Measurements from ENCODE around the gene CD22.

CD22 gene

GRCh38 chr19:35302446-35302845 lies 26.5 kb upstream of the CD22 start:
- Histone ChIP-seq H3K79me2 (ENCODE audit: insufficient read depth, low read length) (no peaks in the 10 kb centered on the region), H3K27me3 (ENCODE audit: low read length) (no peaks in the 10 kb centered on the region), H3K4me3 (ENCODE audit: insufficient read depth, low read length, poor library complexity, severe bottlenecking) (no peak overlapping the region), H3K27ac (ENCODE audit: low read depth, low read length) (no peak overlapping the region), H3K9me3 (ENCODE audit: insufficient read depth, low read length) (no peaks in the 10 kb centered on the region), H3K9me2 (replicated peaks; ENCODE audit: insufficient read depth, low read length) (no peaks in the 10 kb centered on the region), H3K4me2 (ENCODE audit: low read depth, low read length, poor library complexity, severe bottlenecking) (no peak overlapping the region), H2AFZ (ENCODE audit: low read depth, low read length, severe bottlenecking) (no peak overlapping the region), H3K9ac (ENCODE audit: low read length) (no peak overlapping the region), H4K20me1 (ENCODE audit: low read depth, low read length) (no peaks in the 10 kb centered on the region), H3K36me3 (ENCODE audit: low read length) (no peaks in the 10 kb centered on the region), H3F3A (ENCODE audit: insufficient read depth) (0 out of 2 replicates have a peak, but pooled peaks cover under 1% of the 10 kb centered on the region)
- TF ChIP-seq CTCF (IDR thresholded peaks at IDR 0.05; ENCODE audit: insufficient read depth, low read length, poor library complexity, severe bottlenecking): no peak
- no peak for TF ChIP-seq EZH2phosphoT487 (conservative IDR thresholded peaks at IDR 0.05; ENCODE audit: low read length)

GRCh38 chr19:35303357-35303915 lies 25.6 kb upstream of the CD22 start:
- no peak overlapping the region for H3K4me3 ChIP-seq (ENCODE audit: insufficient read depth, low read length, poor library complexity, severe bottlenecking)
- no peak overlapping the region for H3K4me2 ChIP-seq (ENCODE audit: low read depth, low read length, poor library complexity, severe bottlenecking)
- H3K27me3 ChIP-seq (ENCODE audit: low read length): no peaks in the 10 kb centered on the region
- H3F3A ChIP-seq (ENCODE audit: insufficient read depth): no peaks in the 10 kb centered on the region
- TF ChIP-seq CTCF (IDR thresholded peaks at IDR 0.05; ENCODE audit: insufficient read depth, low read length, poor library complexity, severe bottlenecking) (no peak), EZH2phosphoT487 (conservative IDR thresholded peaks at IDR 0.05; ENCODE audit: low read length) (no peak)
- no peak overlapping the region for H3K27ac ChIP-seq (ENCODE audit: low read depth, low read length)
- no peak overlapping the region for H3K9ac ChIP-seq (ENCODE audit: low read length)
- H2AFZ ChIP-seq (ENCODE audit: low read depth, low read length, severe bottlenecking): no peak overlapping the region
- H4K20me1 ChIP-seq (ENCODE audit: low read depth, low read length): no peaks in the 10 kb centered on the region
- no peaks in the 10 kb centered on the region for H3K9me2 ChIP-seq (replicated peaks; ENCODE audit: insufficient read depth, low read length)
- H3K79me2 ChIP-seq (ENCODE audit: insufficient read depth, low read length): no peaks in the 10 kb centered on the region
- no peaks in the 10 kb centered on the region for H3K36me3 ChIP-seq (ENCODE audit: low read length)
- no peaks in the 10 kb centered on the region for H3K9me3 ChIP-seq (ENCODE audit: insufficient read depth, low read length)

GRCh38 chr19:35304036-35304435 lies 25.0 kb upstream of the CD22 start:
- Histone ChIP-seq H3K27me3 (ENCODE audit: low read length) (no peaks in the 10 kb centered on the region), H3K79me2 (ENCODE audit: insufficient read depth, low read length) (no peaks in the 10 kb centered on the region), H3K9me2 (replicated peaks; ENCODE audit: insufficient read depth, low read length) (no peaks in the 10 kb centered on the region), H3K9ac (ENCODE audit: low read length) (no peak overlapping the region), H3F3A (ENCODE audit: insufficient read depth) (no peaks in the 10 kb centered on the region), H3K27ac (ENCODE audit: low read depth, low read length) (no peak overlapping the region), H3K9me3 (ENCODE audit: insufficient read depth, low read length) (no peaks in the 10 kb centered on the region), H3K4me2 (ENCODE audit: low read depth, low read length, poor library complexity, severe bottlenecking) (no peak overlapping the region), H3K36me3 (ENCODE audit: low read length) (no peaks in the 10 kb centered on the region), H2AFZ (ENCODE audit: low read depth, low read length, severe bottlenecking) (no peak overlapping the region), H4K20me1 (ENCODE audit: low read depth, low read length) (no peaks in the 10 kb centered on the region), H3K4me3 (ENCODE audit: insufficient read depth, low read length, poor library complexity, severe bottlenecking) (no peak overlapping the region)
- TF ChIP-seq CTCF (IDR thresholded peaks at IDR 0.05; ENCODE audit: insufficient read depth, low read length, poor library complexity, severe bottlenecking) (no peak), EZH2phosphoT487 (conservative IDR thresholded peaks at IDR 0.05; ENCODE audit: low read length) (no peak)

All from SU-DHL-6 (cell line).